GM10847 (cell line): ENCODE measurements around the gene NFE2L3.

Experiments used
- POLR2A ChIP-seq: IDR thresholded peaks from 2 replicates; pipeline ENCODE4 v1.6.1; 2011; ENCODE audit not compliant: insufficient read length; ENCODE audit errors: extremely low read depth

The NFE2L3 gene

GRCh38 chr7:26141077-26141476 is 10.9 kb upstream of the NFE2L3 start:
- TF ChIP-seq POLR2A = no peak

- TF ChIP-seq POLR2A = no peak
These were observed 8.5 kb upstream of the NFE2L3 start for GRCh38 chr7:26143298-26144048.

GRCh38 chr7:26144184-26145080 is 7.6 kb upstream of the NFE2L3 start:
- no peak for TF ChIP-seq POLR2A

GRCh38 chr7:26145238-26145637 is 6.8 kb upstream of the NFE2L3 start:
- TF ChIP-seq POLR2A = no peak

GRCh38 chr7:26147030-26147429 is 5.0 kb upstream of the NFE2L3 start:
- TF ChIP-seq POLR2A = no peak

- no peak for TF ChIP-seq POLR2A
These were observed 2.5 kb upstream of the NFE2L3 start for GRCh38 chr7:26149391-26149977.

- no peak for TF ChIP-seq POLR2A
These were observed 902 bp upstream of the NFE2L3 start for GRCh38 chr7:26151096-26151495.

- no peak for TF ChIP-seq POLR2A
These were observed 397 bp upstream of the NFE2L3 start for GRCh38 chr7:26151650-26151952.

- TF ChIP-seq POLR2A = no peak
These were observed 1.3 kb downstream of the NFE2L3 start for GRCh38 chr7:26153241-26153822.

GRCh38 chr7:26153823-26154783 is 2.1 kb downstream of the NFE2L3 start:
- TF ChIP-seq POLR2A = no peak

GRCh38 chr7:26155531-26156375 is 3.8 kb downstream of the NFE2L3 start:
- TF ChIP-seq POLR2A = no peak

- TF ChIP-seq POLR2A = no peak
These were observed 4.7 kb downstream of the NFE2L3 start for GRCh38 chr7:26156451-26157420.
